BE2C (cell line): ENCODE results near the gene C8A.

Source experiments
- DNase-seq: peaks from one replicate; pipeline ENCODE4 v3.0.0-alpha.2; 2020
- H3K27me3 ChIP-seq: fragments of 250-450 bp; sonication (Bioruptor Pico); 2 replicates; pipeline ENCODE4 v1.5.1; 2020; ENCODE audit warnings: mild to moderate bottlenecking
- H3K36me3 ChIP-seq: fragments of 250-450 bp; sonication (Bioruptor Pico); 2 replicates; pipeline ENCODE4 v1.5.1; 2020; ENCODE audit warnings: mild to moderate bottlenecking
- H3K4me1 ChIP-seq: fragments of 250-450 bp; sonication (Bioruptor Pico); 2 replicates; pipeline ENCODE4 v1.5.1; 2020
- H3K4me3 ChIP-seq: 2 replicates; pipeline ENCODE4 v1.5.1; 2011; ENCODE audit warnings: low read depth, low read length
- H3K9me3 ChIP-seq: fragments of 250-450 bp; sonication (Bioruptor Pico); 2 replicates; pipeline ENCODE4 v1.5.1; 2020
- TF ChIP-seq, protein P1 (sequence below): IDR thresholded peaks from 2 replicates; pipeline ENCODE4 v1.5.1; 2012; ENCODE audit warnings: mild to moderate bottlenecking, low read depth, low read length

C8A gene

DNA sequence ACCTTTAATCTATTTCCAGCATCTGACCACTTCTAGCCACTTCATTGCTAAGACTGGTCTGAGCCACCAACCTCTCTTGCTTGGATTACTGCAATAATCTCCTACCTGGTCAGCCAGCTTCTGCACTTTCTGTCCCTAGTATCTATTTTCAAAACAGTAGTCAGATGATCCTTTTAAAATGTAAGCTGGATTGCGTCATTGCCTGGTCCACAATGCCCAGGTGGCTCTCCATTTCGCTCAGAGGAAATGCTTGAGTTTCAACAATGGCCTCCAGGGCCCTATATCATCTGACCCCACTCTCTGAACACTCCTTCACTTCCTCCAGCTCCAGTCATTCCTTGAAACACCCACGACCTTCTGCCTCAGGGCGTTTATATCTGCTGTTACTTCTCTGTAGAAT lies 37.7 kb upstream of the C8A start:
- no peak overlapping the region for H3K4me3 ChIP-seq
- no peak for DNase-seq
- H3K9me3 ChIP-seq, result no peaks in the 10 kb centered on the region
- no peaks in the 10 kb centered on the region for H3K36me3 ChIP-seq
- H3K4me1 ChIP-seq, result no peaks in the 10 kb centered on the region
- TF ChIP-seq, protein P1, sequence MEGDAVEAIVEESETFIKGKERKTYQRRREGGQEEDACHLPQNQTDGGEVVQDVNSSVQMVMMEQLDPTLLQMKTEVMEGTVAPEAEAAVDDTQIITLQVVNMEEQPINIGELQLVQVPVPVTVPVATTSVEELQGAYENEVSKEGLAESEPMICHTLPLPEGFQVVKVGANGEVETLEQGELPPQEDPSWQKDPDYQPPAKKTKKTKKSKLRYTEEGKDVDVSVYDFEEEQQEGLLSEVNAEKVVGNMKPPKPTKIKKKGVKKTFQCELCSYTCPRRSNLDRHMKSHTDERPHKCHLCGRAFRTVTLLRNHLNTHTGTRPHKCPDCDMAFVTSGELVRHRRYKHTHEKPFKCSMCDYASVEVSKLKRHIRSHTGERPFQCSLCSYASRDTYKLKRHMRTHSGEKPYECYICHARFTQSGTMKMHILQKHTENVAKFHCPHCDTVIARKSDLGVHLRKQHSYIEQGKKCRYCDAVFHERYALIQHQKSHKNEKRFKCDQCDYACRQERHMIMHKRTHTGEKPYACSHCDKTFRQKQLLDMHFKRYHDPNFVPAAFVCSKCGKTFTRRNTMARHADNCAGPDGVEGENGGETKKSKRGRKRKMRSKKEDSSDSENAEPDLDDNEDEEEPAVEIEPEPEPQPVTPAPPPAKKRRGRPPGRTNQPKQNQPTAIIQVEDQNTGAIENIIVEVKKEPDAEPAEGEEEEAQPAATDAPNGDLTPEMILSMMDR, result no peak
- H3K27me3 ChIP-seq, result no peaks in the 10 kb centered on the region

DNA sequence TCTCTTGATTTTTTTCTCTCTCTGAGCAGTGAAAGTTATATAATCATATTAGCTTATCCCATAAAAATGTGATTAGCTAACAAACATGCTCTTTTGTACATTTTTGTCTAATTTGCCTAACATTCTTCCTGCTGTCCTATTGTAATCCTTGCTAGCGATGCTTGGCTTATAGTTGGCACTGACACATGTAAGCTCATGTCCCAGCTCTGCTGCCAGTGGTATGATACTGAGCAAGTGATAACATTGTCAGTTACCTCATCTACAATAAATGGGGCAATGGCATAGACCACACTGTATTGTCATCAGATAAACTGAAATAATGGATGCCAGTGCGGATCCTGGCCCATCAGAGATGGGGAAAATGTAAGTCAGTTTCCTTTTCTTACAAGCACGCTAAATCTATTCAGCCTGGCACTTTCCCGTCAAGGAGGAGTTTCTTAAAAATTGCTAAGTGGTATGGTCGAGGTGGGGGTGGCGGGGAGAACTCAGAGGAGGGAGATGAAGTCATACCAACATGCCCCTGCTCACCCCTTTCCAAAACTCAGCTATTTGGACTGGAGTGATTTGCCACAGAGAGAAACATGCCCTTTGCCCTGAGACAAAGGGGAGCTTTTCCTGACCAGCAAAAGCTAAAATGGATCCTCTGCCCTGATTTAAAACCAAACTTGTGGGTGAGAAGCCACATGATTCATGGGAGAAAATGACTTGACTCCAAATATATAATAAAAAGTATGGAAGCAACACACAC lies 36.7 kb upstream of the C8A start:
- Histone ChIP-seq H3K9me3 (no peaks in the 10 kb centered on the region), H3K36me3 (no peaks in the 10 kb centered on the region), H3K27me3 (no peaks in the 10 kb centered on the region), H3K4me1 (no peaks in the 10 kb centered on the region), H3K4me3 (no peak overlapping the region)
- DNase-seq, result no peak
- TF ChIP-seq, protein P1, result no peak

DNA sequence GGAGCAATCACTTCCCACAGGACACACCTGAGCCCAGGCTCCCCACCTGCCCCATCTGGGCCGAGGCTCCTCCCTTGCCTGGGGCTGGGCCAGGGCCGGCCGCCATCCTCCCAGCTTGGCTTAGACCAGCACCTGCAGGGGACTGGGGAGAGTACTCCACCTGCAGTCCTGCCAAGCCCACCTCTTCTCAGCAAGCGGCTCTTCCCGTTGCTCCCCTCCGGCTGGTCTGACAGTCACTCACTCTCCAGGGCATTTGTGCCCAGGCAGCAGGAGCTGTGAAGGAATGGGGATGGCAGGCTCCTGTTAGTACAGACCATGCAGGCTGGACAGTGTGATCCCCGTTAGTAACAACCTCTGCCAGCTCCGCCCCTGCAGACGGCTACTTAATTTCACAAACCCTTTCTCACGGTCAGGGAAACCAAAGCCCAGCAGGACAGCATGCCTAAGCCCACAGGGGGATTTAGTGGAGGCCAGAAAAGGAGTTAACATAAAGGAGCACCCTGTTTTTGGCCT lies 35.2 kb upstream of the C8A start, which contains the start of gene FYB2:
TSS of gene FYB2 (minus strand) at position 18 of the 513 bp plus-strand sequence. CDS start 114 bp downstream, outside the sequence.
- Histone ChIP-seq H3K9me3 (no peaks in the 10 kb centered on the region), H3K27me3 (no peaks in the 10 kb centered on the region), H3K36me3 (no peaks in the 10 kb centered on the region), H3K4me1 (no peaks in the 10 kb centered on the region), H3K4me3 (no peak within 1 kb of the TSS)
- TF ChIP-seq, protein P1, result no peak
- no peak for DNase-seq

DNA sequence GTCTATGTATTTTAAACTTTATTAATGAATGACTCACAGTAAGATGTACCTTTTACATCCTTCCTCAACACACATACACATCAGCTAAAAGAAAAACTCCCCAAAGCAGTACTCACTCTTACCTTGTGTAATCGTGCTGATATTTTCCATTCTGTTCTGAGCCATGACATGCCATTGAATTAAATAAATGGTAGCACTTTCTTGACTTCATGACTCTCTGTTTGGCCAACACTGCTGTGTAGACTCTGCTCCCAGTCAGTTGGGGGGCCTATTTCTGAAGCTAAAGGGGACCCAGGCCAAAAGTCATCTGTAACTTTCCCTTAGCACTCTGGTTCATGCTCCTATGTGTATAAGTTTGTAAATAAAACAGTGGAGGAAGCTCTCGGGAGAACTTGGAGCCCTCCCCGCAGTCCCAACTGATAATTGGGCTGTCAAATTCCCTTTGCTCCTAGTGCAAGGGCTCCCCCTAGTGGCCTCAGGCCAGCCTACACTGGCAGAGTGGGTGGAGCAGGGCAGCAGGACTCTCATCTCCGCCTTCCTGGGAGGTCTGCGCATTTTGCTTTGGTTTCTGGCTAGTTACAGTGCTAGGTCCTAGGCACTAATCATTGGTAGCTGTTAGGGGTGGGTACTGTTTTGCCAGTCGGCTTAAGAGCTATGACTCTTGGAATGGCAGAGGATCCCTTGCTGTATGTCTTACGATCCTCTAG lies 33.7 kb upstream of the C8A start:
- Histone ChIP-seq H3K4me1 (no peaks in the 10 kb centered on the region), H3K36me3 (no peaks in the 10 kb centered on the region), H3K27me3 (no peaks in the 10 kb centered on the region), H3K4me3 (no peak overlapping the region), H3K9me3 (no peaks in the 10 kb centered on the region)
- TF ChIP-seq, protein P1, result peak; percentile 80
- DNase-seq, result peak; percentile 75

DNA sequence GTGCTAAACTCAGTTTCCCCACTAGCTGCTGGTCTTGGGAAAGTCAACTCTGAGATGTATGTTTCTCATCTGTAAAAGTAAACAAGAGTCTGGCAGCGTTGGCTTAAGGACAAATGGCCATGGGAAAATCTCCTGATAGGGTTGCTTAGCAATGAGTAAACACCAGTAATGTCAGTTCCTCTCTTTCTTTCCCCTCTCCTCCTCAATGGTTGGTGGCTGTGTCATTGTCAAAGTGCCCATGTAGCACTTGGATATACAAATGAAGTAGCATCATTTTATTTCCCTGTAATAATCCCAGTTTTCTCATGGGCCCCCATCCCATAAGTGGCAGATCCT lies 33.2 kb upstream of the C8A start:
- no peak for DNase-seq
- no peak overlapping the region for H3K4me3 ChIP-seq
- no peaks in the 10 kb centered on the region for H3K36me3 ChIP-seq
- no peaks in the 10 kb centered on the region for H3K4me1 ChIP-seq
- no peaks in the 10 kb centered on the region for H3K27me3 ChIP-seq
- TF ChIP-seq, protein P1, result no peak
- H3K9me3 ChIP-seq, result no peaks in the 10 kb centered on the region

DNA sequence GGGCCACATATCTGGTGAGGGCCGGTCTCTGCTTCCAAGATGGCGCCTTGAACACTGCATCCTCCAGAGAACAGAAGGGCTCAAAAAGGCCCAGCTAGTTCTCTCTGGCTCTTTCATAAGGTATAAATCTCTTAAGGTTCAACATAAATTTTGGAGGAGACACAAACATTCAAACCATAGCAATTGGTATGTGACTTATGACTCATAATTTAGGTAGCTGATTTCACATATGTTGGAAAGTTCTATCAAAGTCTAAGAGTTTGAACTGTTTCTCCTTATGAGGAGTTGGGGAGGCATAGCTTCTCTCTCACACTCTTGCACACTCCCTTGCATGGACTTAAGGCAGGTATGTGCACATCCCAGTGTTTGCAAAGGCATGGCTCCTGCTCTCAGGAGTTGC lies 30.3 kb upstream of the C8A start:
- TF ChIP-seq, protein P1, result no peak
- no peaks in the 10 kb centered on the region for H3K4me1 ChIP-seq
- no peaks in the 10 kb centered on the region for H3K36me3 ChIP-seq
- no peak overlapping the region for H3K4me3 ChIP-seq
- DNase-seq, result no peak
- no peaks in the 10 kb centered on the region for H3K9me3 ChIP-seq
- H3K27me3 ChIP-seq, result no peaks in the 10 kb centered on the region
